DOHH2 (cell line): ENCODE results near the gene MAST2.
"Not testable (repeated sequence)": the region's sequence is repeated elsewhere in the genome, so short reads cannot be mapped to it uniquely, and the experiment has no call there.

Source experiments
- H3F3A ChIP-seq: fragments of 200-600 bp; sonication (generic), shearing (Covaris generic); 2 replicates; pipeline ENCODE4 v1.6.0; 2016; ENCODE audit warnings: antibody characterized with exemption, mild to moderate bottlenecking; ENCODE audit not compliant: control insufficient read depth, insufficient read depth
- H3K27ac ChIP-seq: fragments of 200-600 bp; sonication (generic); 2 replicates; pipeline ENCODE4 v1.5.1; 2014; ENCODE audit warnings: low read depth, mild to moderate bottlenecking, low read length, moderate library complexity
- H3K27me3 ChIP-seq: fragments of 200-600 bp; sonication (generic); 2 replicates; pipeline ENCODE4 v1.6.1; 2014; ENCODE audit warnings: mild to moderate bottlenecking, low read length, mixed read lengths; ENCODE audit not compliant: control insufficient read depth
- H3K36me3 ChIP-seq: fragments of 200-600 bp; sonication (generic); 2 replicates; pipeline ENCODE4 v1.6.1; 2014; ENCODE audit warnings: mild to moderate bottlenecking, low read length, moderate library complexity, mixed read lengths; ENCODE audit not compliant: control insufficient read depth
- H3K4me1 ChIP-seq: fragments of 200-600 bp; sonication (generic); 2 replicates; pipeline ENCODE4 v1.6.1; 2014; ENCODE audit warnings: mild to moderate bottlenecking, low read length, mixed read lengths; ENCODE audit not compliant: control insufficient read depth
- H3K4me2 ChIP-seq: fragments of 200-600 bp; sonication (generic); 2 replicates; pipeline ENCODE4 v1.6.0; 2014; ENCODE audit warnings: mild to moderate bottlenecking, low read length, moderate library complexity
- H3K4me3 ChIP-seq: fragments of 200-600 bp; sonication (generic); 2 replicates; pipeline ENCODE4 v1.5.1; 2014; ENCODE audit warnings: mild to moderate bottlenecking, low read length, mixed read lengths
- H3K79me2 ChIP-seq: fragments of 200-600 bp; sonication (generic); 2 replicates; pipeline ENCODE4 v1.6.1; 2014; ENCODE audit warnings: mild to moderate bottlenecking, low read length, mixed read lengths; ENCODE audit not compliant: control insufficient read depth
- H3K9me2 ChIP-seq: fragments of 200-600 bp; sonication (generic); replicated peaks from 2 replicates; pipeline ENCODE4 v1.6.1; 2014; ENCODE audit warnings: mild to moderate bottlenecking, low read length, mixed read lengths; ENCODE audit not compliant: control insufficient read depth
- H3K9me3 ChIP-seq: fragments of 200-600 bp; sonication (generic); 2 replicates; pipeline ENCODE4 v1.6.1; 2014; ENCODE audit warnings: antibody characterized with exemption, low read length, mixed read lengths; ENCODE audit not compliant: control insufficient read depth, insufficient read depth
- H4K20me1 ChIP-seq: fragments of 200-600 bp; sonication (generic); 2 replicates; pipeline ENCODE4 v1.6.0; 2014; ENCODE audit warnings: low read depth, mild to moderate bottlenecking, antibody characterized with exemption, low read length, moderate library complexity; ENCODE audit not compliant: control insufficient read depth, insufficient read depth
- EZH2phosphoT487 ChIP-seq: fragments of 200-600 bp; sonication (generic); IDR thresholded peaks from 2 replicates; pipeline ENCODE4 v1.6.1; 2017; ENCODE audit warnings: borderline replicate concordance, mild to moderate bottlenecking, antibody characterized with exemption, low read length, moderate library complexity, mixed read lengths
- TF ChIP-seq, protein P1 (sequence below): fragments of 200-600 bp; sonication (generic); IDR thresholded peaks from one replicate; pipeline ENCODE4 v1.5.1; 2014; ENCODE audit warnings: antibody characterized with exemption, mild to moderate bottlenecking, low read depth, low read length; ENCODE audit not compliant: poor library complexity, severe bottlenecking

The MAST2 gene

DNA sequence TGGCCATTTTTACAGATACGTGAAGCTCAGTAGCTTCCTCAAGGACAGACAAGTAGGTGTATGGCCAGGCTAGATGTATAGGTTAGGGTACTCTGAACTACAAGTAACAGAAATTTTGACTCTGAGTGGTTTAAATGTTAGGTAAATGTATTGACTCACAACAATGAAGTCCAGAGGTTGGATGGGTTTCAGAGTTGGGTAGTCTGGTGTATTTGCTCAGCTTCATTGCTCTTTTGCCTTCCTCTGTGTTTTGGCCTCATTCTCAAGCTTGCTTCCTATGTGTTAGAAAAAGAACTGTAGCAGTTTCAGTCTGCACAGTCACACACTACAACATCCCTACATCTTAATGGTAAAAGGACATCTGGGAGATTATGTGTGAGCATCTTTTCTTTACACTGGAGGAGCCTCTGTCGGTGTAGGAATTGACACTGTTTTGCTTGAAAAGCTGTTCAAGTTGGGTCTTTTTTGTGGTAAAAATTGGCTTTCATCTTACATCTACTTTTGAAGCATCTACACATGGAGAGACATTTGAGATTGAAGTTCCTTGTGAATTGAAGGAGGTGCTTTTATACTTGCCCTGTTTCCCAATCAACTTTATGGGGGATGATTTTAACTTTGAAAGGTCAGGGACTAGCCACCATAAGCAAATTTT lies 64.4 kb downstream of the MAST2 start:
- TF ChIP-seq, protein P1, sequence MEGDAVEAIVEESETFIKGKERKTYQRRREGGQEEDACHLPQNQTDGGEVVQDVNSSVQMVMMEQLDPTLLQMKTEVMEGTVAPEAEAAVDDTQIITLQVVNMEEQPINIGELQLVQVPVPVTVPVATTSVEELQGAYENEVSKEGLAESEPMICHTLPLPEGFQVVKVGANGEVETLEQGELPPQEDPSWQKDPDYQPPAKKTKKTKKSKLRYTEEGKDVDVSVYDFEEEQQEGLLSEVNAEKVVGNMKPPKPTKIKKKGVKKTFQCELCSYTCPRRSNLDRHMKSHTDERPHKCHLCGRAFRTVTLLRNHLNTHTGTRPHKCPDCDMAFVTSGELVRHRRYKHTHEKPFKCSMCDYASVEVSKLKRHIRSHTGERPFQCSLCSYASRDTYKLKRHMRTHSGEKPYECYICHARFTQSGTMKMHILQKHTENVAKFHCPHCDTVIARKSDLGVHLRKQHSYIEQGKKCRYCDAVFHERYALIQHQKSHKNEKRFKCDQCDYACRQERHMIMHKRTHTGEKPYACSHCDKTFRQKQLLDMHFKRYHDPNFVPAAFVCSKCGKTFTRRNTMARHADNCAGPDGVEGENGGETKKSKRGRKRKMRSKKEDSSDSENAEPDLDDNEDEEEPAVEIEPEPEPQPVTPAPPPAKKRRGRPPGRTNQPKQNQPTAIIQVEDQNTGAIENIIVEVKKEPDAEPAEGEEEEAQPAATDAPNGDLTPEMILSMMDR: no peak
- peaks cover 98% of the 10 kb centered on the region for H3K79me2 ChIP-seq
- no peak overlapping the region for H3K27ac ChIP-seq

DNA sequence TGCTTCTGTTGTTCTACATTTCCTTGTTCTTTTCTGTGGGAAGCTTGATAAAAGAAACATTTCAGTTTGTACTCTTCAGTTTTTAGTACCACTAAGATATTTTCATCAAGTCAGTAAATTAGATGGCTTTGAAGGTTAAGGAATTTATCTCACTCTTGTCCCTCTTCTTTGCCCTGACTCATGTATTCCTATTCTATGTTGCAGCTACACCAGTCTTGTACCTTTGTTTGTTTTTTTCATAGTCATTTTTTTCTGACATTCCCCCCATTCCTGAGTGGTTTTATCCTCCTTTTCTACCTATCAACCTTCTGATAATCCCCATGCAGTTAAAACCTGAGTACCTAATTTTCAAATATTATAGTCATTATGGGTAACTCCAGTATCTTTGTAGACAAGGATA lies 65.4 kb downstream of the MAST2 start:
- Histone ChIP-seq H3K9me2 (no peaks in the 10 kb centered on the region), H3K27ac (no peak overlapping the region), H3K4me3 (no peak overlapping the region), H3K9me3 (no peaks in the 10 kb centered on the region), H3K4me1 (peaks cover 71% of the 10 kb centered on the region), H3F3A (peaks cover 7% of the 10 kb centered on the region; the same call in 1 of the 2 replicates), H3K27me3 (no peaks in the 10 kb centered on the region), H3K4me2 (no peak overlapping the region; the same call in 1 of the 2 replicates), H4K20me1 (no peaks in the 10 kb centered on the region), H3K79me2 (peaks cover 98% of the 10 kb centered on the region), H3K36me3 (peaks cover 16% of the 10 kb centered on the region; the same call in 1 of the 2 replicates)
- TF ChIP-seq EZH2phosphoT487: no peak
- TF ChIP-seq, protein P1: no peak

More for the DNA sequence above, 64.4 kb downstream of the MAST2 start:
- Histone ChIP-seq H3K4me1 (peaks cover 71% of the 10 kb centered on the region), H3K9me3 (no peaks in the 10 kb centered on the region), H3F3A (peaks cover 18% of the 10 kb centered on the region), H3K36me3 (peaks cover 13% of the 10 kb centered on the region; the same call in 1 of the 2 replicates), H3K9me2 (no peaks in the 10 kb centered on the region), H3K4me3 (peak overlapping the region; percentile 27), H3K27me3 (no peaks in the 10 kb centered on the region), H4K20me1 (no peaks in the 10 kb centered on the region), H3K4me2 (peak overlapping the region; percentile 43)

DNA sequence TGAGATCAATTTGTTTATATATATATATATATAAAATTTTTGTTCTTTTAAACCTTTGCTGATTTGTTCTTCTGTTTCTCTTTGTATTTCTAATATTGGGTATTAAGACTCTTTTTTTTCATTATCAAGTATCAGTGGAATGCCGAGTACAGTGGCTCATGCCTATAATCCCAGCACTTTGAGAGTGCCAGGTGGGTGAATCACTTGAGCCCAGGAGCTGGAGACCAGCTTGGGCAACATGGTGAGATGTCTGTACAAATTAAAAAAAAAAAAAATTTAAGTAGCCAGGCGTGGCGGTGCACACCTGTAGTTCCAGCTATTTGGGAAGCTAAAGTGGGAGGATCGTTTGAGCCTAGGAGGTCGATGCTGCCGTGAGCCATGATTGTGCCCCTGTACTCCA lies 67.1 kb downstream of the MAST2 start:
- peaks cover 96% of the 10 kb centered on the region for H3K79me2 ChIP-seq
- H3K36me3 ChIP-seq: peaks cover 16% of the 10 kb centered on the region; the same call in 1 of the 2 replicates
- peaks cover 71% of the 10 kb centered on the region for H3K4me1 ChIP-seq
- no peaks in the 10 kb centered on the region for H3K9me2 ChIP-seq
- H3K9me3 ChIP-seq: no peaks in the 10 kb centered on the region
- no peak overlapping the region for H3K4me3 ChIP-seq
- no peaks in the 10 kb centered on the region for H3K27me3 ChIP-seq
- H4K20me1 ChIP-seq: no peaks in the 10 kb centered on the region
- no peak overlapping the region for H3K27ac ChIP-seq
- TF ChIP-seq EZH2phosphoT487: no peak
- TF ChIP-seq, protein P1: no peak
- no peaks in the 10 kb centered on the region for H3F3A ChIP-seq
- no peak overlapping the region for H3K4me2 ChIP-seq

DNA sequence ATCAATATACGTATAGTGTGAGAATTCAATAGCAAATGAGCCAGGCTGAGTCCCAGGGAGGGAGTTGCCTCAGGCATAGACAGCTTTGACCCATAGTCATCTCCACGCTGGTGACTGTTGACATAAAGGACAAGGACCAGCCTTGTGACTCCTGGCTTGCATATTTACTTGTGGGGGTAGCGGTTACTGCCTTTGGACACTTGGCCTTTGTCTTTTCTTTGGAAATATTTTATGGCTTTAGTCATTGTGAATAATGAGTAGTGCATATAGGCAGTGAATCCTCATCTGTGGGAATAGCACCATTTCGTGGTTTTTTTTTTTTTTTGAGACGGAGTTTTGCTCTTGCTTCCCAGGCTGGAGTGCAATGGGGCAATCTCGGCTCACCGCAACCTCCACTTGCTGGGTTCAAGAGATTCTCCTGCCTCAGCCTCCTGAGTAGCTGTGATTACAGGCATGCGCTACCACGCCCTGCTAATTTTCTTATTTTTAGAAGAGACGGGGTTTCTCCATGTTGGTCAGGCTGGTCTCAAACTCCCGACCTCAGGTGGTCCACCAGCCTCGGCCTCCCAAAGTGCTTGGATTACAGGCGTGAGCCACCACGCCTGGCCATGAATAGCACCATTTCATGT lies 68.9 kb downstream of the MAST2 start:
- H3K27ac ChIP-seq, H3K9me2 ChIP-seq, H3K27me3 ChIP-seq, H3K4me2 ChIP-seq, H4K20me1 ChIP-seq, H3K4me3 ChIP-seq, H3F3A ChIP-seq, H3K9me3 ChIP-seq: not testable (repeated sequence)
- Histone ChIP-seq H3K79me2 (peaks cover 98% of the 10 kb centered on the region), H3K36me3 (peaks cover 27% of the 10 kb centered on the region; the same call in 1 of the 2 replicates), H3K4me1 (peaks cover 74% of the 10 kb centered on the region)
